Prostate gland (tissue), 2 donors: ENCODE data around the gene SPON1. TPM values are rescaled to one million over a fixed set of nuclear protein-coding genes. Genes with fewer than 3 reads are reported as not detected.

Experiments used
- DNase-seq: peaks from one replicate; pipeline ENCODE4 v3.0.0-alpha.2; 2019; ENCODE audit warnings: low spot score
- H3K27ac ChIP-seq, 2 donors: fragments of 200-600 bp; sonication (generic); 2 replicates each; pipeline ENCODE4 v1.5.1; 2017 to 2019
- H3K27me3 ChIP-seq: fragments of 200-600 bp; sonication (generic); replicated peaks from 2 replicates; pipeline ENCODE4 v1.5.1; 2019; ENCODE audit not compliant: insufficient read depth
- H3K36me3 ChIP-seq, 2 donors: fragments of 200-600 bp; sonication (generic); 1 replicate in 1 of 2; 2 replicates in 1 of 2; pipeline versions ENCODE4 v1.5.1 to v1.8.1; 2017 to 2019
- H3K4me1 ChIP-seq: fragments of 200-600 bp; sonication (generic); replicated peaks from 2 replicates; pipeline ENCODE4 v1.5.1; 2019
- H3K4me3 ChIP-seq, 2 donors: fragments of 200-600 bp; sonication (generic); 2 replicates each; pipeline ENCODE4 v1.5.1; 2017 to 2019
- H3K9me3 ChIP-seq: fragments of 200-600 bp; sonication (generic); 2 replicates; pipeline ENCODE4 v1.5.1; 2017
- POLR2A ChIP-seq: fragments of 450-650 bp; IDR thresholded peaks from one replicate; pipeline ENCODE4 v1.6.1; 2016; ENCODE audit warnings: antibody characterized with exemption, mild to moderate bottlenecking
- POLR2AphosphoS5 ChIP-seq: sonication (generic); formaldehyde crosslinking; IDR thresholded peaks from one replicate; pipeline ENCODE4 v1.6.1; 2017; ENCODE audit warnings: antibody characterized with exemption
- WGBS: methylation state at CpG from one replicate; pipeline ENCODE4 v1.1.5; 2018; 5-methylcytosine and 5-hydroxymethylcytosine counted together
- intact Hi-C: fragments of 100-400 bp; cut with DNase I; formaldehyde crosslinking; loops from one replicate; pipeline ENCODE4 v1.14.2; 2022
- total RNA-seq, 2 donors: library from RNA; depleted of rRNA; stranded (reverse); fragments of >200 nt; gene quantifications; one replicate each; pipeline ENCODE4 v1.1.0, GENCODE V29; 2016
- TF ChIP-seq, protein P1 (sequence below), 4 experiments: fragments of 200-600 bp in 2 of 4; fragments of 450-650 bp in 2 of 4; sonication (generic) in 2 of 4; IDR thresholded peaks; 1 replicate in 3 of 4; 2 replicates in 1 of 4; pipeline ENCODE4 v1.5.1; 2016 to 2019; ENCODE audit warnings: antibody characterized with exemption in 4 of 4, mild to moderate bottlenecking in 2 of 4, moderate library complexity in 2 of 4

SPON1 gene
- total RNA-seq, 2 donors from 2014 or later = 13.7 to 28.2 TPM

DNA sequence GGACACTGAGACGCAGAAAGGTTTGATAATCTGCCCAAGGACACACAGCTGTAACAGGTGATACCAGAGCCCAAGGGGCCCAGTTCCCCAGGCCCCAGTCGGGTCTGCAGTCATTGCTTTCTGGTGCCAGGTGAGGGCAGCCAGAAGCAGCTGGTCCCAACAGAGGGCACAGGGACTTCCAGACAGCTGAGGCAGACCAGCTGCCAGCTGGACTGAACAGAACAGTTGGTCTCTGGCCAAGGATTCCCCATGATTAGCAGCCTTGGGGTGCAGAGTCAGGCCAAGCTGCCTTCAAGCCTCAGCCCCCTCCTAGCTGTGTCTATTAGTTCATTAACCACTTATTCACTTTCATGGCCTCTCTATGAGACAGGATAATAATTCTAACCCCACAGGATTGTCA, 290.9 kb downstream of the SPON1 start:
- 48% methylated on average over 2 of the region's 2 CpGs for WGBS
- no peak for DNase-seq
- H3K36me3 ChIP-seq = no peaks in the 10 kb centered on the region
- no peaks in the 10 kb centered on the region for H3K4me1 ChIP-seq
- H3K4me3 ChIP-seq = no peak overlapping the region
- H3K27ac ChIP-seq = no peak overlapping the region
- TF ChIP-seq POLR2A (no peak), POLR2AphosphoS5 (no peak)
- TF ChIP-seq, protein P1, sequence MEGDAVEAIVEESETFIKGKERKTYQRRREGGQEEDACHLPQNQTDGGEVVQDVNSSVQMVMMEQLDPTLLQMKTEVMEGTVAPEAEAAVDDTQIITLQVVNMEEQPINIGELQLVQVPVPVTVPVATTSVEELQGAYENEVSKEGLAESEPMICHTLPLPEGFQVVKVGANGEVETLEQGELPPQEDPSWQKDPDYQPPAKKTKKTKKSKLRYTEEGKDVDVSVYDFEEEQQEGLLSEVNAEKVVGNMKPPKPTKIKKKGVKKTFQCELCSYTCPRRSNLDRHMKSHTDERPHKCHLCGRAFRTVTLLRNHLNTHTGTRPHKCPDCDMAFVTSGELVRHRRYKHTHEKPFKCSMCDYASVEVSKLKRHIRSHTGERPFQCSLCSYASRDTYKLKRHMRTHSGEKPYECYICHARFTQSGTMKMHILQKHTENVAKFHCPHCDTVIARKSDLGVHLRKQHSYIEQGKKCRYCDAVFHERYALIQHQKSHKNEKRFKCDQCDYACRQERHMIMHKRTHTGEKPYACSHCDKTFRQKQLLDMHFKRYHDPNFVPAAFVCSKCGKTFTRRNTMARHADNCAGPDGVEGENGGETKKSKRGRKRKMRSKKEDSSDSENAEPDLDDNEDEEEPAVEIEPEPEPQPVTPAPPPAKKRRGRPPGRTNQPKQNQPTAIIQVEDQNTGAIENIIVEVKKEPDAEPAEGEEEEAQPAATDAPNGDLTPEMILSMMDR (IDR thresholded peaks at IDR 0.05) = no peak
- no peaks in the 10 kb centered on the region for H3K9me3 ChIP-seq
- H3K27me3 ChIP-seq = no peaks in the 10 kb centered on the region
- intact Hi-C loops = no loop called here

DNA sequence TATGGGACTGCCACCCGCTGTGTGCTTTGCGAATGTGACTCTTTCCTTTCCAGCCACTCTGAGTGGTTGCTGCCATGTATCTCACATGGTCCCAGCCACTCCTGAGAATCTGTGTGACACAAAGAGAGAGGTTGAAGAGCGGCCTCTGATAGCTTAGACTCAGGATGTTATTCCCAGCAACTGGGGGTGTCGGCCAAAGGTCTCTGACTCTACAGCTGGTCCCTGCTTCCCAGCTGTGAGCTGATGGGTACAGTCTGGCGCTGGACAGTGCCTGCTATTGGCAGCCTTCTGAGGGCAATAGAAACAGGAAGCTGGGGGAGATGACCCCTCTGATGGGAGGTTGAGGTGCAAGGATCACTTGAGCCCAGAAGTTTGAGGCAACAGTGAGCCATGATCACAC, 291.3 kb downstream of the SPON1 start:
- no peak for TF ChIP-seq POLR2A
- TF ChIP-seq, protein P1 (IDR thresholded peaks at IDR 0.05) = no peak
- intact Hi-C loops = no loop called here
- Histone ChIP-seq H3K4me1 (no peaks in the 10 kb centered on the region), H3K4me3 (no peak overlapping the region), H3K27me3 (no peaks in the 10 kb centered on the region), H3K36me3 (no peaks in the 10 kb centered on the region), H3K27ac (no peak overlapping the region), H3K9me3 (no peaks in the 10 kb centered on the region)
- 67% methylated on average over 5 of the region's 5 CpGs for WGBS
- DNase-seq = no peak

DNA sequence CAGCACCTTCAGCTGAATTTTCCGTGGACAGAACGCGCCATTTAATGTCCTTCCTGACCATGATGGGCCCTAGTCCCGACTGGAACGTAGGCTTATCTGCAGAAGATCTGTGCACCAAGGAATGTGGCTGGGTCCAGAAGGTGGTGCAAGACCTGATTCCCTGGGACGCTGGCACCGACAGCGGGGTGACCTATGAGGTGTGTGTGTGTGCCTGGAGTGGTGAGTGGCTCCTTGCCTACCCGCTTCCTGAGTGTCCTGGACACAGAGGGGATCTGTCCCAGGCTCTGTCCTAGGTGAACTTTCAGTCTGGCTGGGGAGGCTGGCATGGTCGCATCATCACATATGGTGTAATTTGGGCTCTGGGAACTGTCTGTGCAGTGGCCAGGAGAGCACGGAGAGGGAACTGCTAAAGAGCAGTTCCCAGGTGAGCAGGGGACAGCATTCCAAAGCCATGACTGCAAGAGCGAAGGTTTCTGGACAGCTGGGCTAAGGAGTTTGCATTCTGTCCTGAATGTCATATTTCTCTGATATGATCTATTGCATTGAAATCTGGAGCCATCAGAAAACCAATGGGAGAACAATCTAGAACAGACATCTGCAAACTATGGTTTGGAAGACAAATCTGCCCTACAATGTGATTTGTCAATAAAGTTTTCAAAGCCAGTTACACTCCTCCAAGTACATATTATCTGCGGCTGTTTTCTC, 292.2 kb downstream of the SPON1 start:
- Histone ChIP-seq H3K36me3 (no peaks in the 10 kb centered on the region), H3K9me3 (no peaks in the 10 kb centered on the region), H3K27me3 (no peaks in the 10 kb centered on the region), H3K4me1 (no peaks in the 10 kb centered on the region), H3K4me3 (no peak overlapping the region), H3K27ac (no peak overlapping the region)
- intact Hi-C loops = no loop called here
- no peak for DNase-seq
- TF ChIP-seq POLR2AphosphoS5 = no peak
- TF ChIP-seq, protein P1 (IDR thresholded peaks at IDR 0.05) = no peak
- no peak for TF ChIP-seq POLR2A
- WGBS = 88% methylated on average over 13 of the region's 13 CpGs

DNA sequence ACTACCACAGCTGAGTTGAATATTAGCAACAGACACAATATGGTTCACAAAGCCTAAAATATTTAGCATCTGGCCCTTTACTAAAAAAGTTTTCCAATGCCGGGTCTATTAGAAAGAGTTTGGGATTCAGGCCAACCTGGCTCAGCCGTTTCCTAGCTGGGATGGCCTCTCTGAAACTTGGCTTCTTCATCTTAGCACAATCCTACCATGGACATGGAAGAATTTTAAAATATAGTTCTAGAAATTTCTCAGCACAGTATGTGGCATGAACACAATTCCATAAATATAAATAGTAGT, 292.7 kb downstream of the SPON1 start:
- H3K27me3 ChIP-seq = no peaks in the 10 kb centered on the region
- TF ChIP-seq, protein P1 (IDR thresholded peaks at IDR 0.05) = no peak
- no peak for TF ChIP-seq POLR2AphosphoS5
- TF ChIP-seq POLR2A = no peak
- H3K27ac ChIP-seq = no peak overlapping the region
- intact Hi-C loops = no loop called here
- 21% methylated on average over 2 of the region's 2 CpGs for WGBS
- H3K36me3 ChIP-seq = no peaks in the 10 kb centered on the region
- H3K4me1 ChIP-seq = no peaks in the 10 kb centered on the region
- H3K4me3 ChIP-seq = no peak overlapping the region
- no peaks in the 10 kb centered on the region for H3K9me3 ChIP-seq
- DNase-seq = no peak

DNA sequence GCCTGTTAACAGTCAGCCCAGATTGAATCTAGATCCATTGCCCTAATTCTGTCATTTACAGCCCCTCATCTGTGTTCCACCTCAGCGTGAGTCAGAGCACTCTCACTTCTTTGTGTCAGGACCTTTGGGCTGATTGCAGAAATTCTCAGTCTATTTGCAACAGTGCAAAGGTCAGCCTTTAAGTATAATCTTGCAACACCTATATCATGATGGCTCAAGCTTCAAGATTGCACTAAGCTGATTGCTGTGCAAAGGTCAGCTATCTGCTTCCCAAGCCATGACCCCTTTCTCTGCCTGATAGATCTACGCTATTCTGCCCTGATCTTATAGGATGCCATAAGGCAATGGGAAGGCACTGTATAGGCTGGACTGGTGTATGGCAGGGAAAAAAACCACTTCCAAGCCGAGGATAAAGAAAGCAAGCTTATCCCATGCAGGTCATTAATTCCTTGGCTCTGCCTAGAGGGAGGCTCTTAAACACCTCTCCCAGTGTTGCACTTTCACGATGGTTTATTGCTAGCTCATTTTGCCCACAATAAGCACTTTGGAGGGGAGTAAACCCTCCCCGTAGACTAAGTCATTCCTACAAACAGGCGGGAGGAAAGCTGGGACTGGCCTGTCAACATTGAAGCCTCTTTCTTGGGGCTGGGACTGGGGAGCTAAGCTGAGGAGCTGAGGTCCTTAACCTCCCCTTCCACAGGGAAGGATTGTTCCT, 295.9 kb downstream of the SPON1 start:
- H3K36me3 ChIP-seq = no peaks in the 10 kb centered on the region
- H3K4me3 ChIP-seq = no peak overlapping the region
- no peak for TF ChIP-seq POLR2A
- TF ChIP-seq POLR2AphosphoS5 = no peak
- TF ChIP-seq, protein P1 (IDR thresholded peaks at IDR 0.05) = no peak
- H3K4me1 ChIP-seq = no peaks in the 10 kb centered on the region
- no peak overlapping the region for H3K27ac ChIP-seq
- H3K27me3 ChIP-seq = no peaks in the 10 kb centered on the region
- intact Hi-C loops = no loop called here
- 68% methylated on average over 6 of the region's 6 CpGs for whole genome bisulfite sequencing
- DNase-seq = no peak
- no peaks in the 10 kb centered on the region for H3K9me3 ChIP-seq
